ENCODE data around the gene C22orf23.
"Not testable (repeated sequence)": the region's sequence is repeated elsewhere in the genome, so short reads cannot be mapped to it uniquely, and the experiment has no call there.

DNA sequence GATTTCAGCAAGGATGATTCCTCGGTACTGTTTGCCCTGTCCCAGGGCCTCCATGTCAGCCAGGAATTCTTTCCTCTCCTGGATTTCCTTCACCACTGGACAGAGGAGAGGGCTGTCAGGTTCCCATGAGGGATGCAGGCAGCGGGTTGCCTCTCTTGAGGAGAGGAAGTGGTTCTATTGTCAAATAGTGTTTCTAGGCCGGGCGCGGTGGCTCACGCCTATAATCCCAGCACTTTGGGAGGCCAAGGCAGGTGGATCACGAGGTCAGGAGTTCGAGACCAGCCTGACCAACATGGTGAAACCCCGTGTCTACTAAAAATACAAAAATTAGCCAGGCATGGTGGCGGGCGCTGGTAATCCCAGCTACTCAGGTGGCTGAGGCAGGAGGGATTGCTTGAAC lies 9.0 kb downstream of the C22orf23 start:
- TF ChIP-seq CTCF (IDR thresholded peaks at IDR 0.05; ENCODE audit: low read depth, low read length); EZH2phosphoT487 (IDR thresholded peaks at IDR 0.05; ENCODE audit: low read depth): not testable (repeated sequence)
